ENCODE results near the gene MMP24.
"Not testable (repeated sequence)": the region's sequence is repeated elsewhere in the genome, so short reads cannot be mapped to it uniquely, and the experiment has no call there.

The MMP24 gene

GRCh38 chr20:35314816-35315631 is 88.5 kb downstream of the MMP24 start:
- peak; percentile 65 for DNase-seq

DNA sequence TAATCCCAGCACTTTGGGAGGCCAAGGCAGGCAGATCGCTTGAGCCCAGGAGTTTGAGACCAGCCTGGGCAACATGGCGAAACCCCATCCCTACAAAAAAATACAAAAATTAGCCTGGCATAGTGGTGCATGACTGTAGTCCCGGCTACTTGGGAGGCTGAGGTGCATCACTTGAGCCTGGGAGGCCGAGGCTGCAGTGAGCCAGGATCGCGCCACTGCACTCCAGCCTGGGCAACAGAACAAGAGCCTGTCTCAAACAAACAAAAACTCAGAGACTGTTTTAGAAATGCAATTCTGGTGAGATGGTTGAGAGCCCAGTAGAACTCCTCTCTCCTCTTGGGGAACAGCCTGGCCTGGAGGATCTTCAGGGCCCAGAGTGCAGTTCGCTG is 89.1 kb downstream of the MMP24 start:
- not testable (repeated sequence) for DNase-seq

DNA sequence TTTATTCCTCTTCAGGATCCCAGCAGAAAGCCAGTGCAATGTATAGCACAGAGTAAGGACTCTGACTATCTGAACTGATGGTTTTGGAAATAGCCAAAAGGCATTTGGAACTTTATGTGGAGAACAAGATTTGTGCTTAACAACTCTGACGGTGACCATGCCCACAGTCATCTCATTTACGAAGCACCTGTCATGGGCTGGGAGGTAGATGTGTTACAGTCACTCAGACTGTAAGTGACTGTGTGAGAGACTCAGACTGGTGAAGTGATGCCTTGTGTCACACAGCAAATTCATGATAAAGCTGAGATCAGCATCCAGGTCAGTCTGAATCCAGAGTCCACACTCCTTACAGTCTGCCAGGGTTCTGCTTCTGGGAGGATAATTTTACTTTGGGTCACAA is 89.6 kb downstream of the MMP24 start:
- DNase-seq: no peak

- no peak for DNase-seq
Observed at GRCh38 chr20:35317416-35318210, 91.1 kb downstream of the MMP24 start.

GRCh38 chr20:35318502-35319157 is 92.1 kb downstream of the MMP24 start:
- peak; percentile 81 for DNase-seq

DNA sequence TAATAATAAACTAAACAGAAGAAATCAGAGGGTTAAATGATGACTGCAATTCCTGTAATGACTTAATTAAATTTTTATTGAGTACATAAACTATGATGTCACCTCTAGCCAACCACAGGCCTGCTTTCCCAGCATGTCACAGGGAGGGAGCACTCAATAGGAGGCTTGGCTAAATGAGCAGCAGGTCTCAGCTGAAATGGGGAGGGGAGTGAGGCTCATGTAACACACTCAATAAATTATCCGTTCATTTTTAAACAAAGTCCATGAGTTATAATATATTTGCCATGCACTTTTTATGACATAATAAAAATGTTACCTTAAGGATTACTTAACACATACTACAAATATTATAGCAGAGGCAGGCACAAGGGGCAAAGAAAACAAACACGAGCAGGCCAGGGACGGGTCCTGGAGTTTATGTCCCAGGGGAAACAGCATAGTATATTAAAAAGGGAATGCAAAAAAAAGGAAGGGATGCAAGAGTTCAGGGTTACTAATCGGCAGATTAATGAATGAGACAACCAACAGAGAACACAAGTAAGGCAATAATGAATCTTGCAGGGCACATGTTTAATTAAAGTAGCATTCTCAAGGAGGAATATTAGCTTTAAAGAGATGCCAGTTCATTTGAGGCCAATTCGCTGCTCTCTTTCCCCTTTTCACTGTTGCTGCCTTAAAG is 92.8 kb downstream of the MMP24 start:
- peak; percentile 79 for DNase-seq

DNA sequence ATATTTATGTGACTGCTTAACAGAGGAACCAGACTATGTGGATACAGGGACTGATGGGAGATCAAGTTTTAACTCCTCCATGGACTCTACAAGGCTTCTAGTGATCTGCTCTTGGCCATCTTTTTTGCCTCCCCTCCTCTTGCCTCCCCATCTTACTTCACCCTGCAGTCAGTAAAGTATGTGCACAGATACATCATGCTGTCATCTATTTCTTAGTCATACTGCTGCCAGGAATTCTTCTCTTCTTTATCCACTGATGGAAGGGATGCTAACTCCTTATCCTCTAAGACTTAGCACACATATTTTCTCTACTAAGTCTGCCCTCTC is 93.3 kb downstream of the MMP24 start:
- DNase-seq: peak; percentile 83

DNA sequence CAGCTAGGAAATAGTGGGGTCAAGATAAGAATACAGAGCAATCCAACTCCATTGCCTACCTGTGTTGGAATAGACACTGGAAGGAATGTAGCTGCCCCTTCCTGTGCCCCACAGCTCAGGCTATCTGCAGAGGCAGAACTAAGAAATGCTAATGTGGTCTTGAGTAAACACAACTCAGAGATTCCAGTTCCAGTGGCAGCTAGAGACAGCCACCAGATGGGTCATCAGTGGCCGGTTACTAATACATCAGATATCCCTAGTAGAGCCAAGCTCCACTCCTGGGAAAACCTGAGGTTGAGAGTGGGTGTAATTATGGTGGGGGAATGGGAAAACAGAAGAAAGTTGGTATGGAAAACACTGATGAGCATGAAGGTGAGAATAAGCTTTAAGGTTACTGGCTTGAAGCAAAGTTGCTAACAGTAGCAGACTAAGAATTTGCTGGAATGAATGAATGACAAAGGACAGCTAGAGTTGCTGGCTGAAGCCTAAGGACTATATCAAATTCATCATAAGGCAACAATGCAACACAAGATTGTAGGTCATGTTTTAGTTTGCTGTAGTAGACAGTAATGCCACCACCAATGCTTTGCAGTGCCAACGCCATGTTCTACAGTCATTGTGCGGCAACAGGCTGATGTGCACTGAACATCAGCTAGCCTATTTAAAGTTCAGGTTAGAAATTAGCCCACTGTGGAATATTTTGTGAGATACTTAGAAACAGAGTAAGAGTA is 94.1 kb downstream of the MMP24 start:
- peak; percentile 86 for DNase-seq

- no peak for DNase-seq
Observed at GRCh38 chr20:35325401-35325800, 98.9 kb downstream of the MMP24 start.

- DNase-seq: no peak
Observed at GRCh38 chr20:35326021-35326739, 99.7 kb downstream of the MMP24 start.

All from fibroblast of skin of abdomen (primary cell).